Fibroblast of skin of left quadriceps (primary cell): Measurements from ENCODE around the gene USP9Y.

Source experiments
- DNase-seq, 2 experiments: peaks; one replicate each; pipeline ENCODE4 v3.0.0-alpha.2; 2013; ENCODE audit warnings: low read depth in 2 of 2

USP9Y gene

DNA sequence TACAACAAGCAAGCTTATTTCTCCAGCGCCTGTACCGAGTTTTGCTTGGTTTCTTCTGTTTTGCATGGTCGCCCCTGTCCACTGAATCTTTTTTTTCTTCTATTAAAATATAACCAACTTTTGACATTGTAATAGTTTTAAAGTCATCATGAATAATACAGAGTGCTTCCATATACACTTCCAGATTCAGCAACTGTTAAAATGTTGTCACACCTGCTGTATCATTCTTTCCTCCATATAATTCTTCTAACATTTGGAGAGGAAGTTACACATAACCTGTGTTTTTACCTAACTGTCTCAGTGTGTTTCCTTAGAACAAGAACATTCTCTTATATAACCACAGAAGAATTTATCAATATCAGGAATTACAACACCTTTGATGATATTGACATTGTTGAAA lies 83.5 kb downstream of the USP9Y start:
- DNase-seq, result no peak

DNA sequence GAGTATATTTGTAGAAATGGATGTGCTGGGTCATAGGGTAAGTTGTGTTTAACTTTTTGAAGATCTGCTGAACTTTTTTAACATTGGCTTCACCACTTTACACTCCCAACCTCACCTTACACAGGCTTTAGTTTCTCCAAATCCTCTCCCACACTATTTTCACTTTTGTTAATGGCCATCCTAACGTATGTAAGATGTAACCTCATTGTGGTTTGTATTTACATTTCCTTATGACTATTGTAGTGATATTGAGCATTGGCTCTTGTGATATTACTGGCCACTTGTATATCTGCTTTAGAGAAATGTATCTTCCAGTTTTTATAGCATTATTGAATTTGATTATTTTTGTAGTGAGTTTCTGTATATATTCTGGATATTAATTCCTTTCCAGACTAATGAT lies 93.0 kb downstream of the USP9Y start:
- no peak for DNase-seq

DNA sequence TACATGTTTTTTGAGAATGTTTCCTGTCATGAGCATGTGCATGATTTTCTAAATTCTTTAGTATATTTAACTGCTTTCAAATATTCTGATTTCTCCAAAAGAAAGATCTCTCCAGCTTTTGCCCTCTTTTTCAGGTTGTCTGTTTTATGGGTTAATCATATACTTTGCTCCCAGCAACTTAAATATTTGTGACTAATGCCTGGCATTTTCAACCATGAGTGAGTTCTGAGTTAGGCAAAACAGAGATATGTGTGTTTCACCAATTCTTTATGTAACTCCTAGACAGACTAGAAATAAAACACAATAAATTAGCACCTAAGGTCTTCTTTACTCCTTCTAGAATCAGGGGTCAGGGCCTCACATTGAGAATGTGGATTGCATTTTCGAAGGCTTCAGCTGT lies 107.0 kb downstream of the USP9Y start:
- DNase-seq, result no peak

DNA sequence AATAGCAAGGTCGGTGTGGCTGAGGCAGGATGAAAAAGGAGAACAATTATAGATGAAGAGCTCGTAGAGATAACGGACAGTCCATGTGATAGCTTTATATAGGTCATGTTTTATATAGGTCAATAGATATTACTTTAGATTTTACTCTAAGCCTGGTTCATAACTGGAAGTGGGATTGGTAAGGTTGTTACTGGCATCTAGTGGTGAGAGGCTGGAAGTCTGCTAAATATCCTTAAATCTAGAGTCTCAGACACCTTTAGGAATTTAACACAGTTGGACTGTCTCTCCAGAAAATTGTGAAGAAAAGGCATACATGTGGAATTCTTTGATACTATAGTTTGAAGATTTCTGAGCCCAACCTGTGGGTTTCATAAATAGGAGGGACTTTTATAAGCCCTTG lies 108.0 kb downstream of the USP9Y start:
- DNase-seq, result peak; percentile 3 to 4

DNA sequence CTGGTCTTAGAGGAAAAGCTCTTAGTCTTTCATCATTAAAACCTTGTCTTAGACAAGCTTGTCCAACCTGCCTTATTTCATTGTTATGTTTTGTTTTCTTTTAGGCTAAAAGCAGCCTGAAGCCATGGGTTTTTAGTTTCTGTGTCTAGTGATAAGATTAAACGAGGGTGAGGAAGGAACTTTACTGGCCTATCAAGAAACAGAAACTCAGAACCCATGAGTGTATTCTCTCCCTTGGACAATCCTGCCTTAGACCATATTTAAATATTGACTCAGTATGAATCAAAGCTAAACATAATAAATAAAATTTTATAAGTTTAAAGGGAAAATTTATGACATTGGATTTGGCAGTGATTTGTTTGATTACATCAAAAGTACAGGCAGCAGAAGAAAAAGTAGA lies 122.4 kb downstream of the USP9Y start:
- no peak for DNase-seq

DNA sequence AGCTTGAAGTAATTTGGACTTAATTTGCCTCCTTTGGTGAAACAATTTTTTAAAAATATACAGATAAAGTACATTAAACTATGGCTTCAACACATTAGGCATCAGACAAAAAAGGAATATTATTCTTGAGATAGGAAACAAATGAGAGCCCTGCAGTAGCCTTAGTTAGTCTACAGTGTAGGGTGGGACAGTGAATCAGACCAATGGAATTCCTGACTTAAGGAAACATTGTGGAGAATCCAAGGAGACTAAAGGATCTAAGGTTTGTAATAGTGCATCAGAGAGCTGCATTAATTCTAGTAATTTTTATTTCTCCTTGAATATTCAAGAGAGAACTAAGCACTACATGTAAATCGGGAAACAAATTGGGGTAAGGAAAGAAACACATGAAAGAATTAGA lies 125.8 kb downstream of the USP9Y start:
- DNase-seq, result peak; percentile 6 to 8

DNA sequence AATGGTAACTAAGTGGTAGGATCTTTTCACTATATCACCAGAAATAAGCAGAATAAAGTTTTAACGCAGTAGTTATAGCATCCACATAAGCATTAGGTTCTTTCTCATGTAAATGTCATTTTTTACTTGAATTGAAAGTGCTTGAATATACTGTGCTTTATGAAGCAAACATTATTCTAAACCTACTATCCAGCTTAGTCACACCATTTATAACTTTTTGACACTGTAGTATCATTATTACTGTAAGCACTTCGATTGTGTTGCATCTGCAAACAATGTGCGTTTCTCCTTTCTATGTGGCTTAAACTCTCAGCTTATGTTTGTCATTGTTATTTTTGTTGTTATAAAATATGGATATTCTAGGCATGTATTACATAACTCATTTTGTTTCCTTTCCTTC lies 132.3 kb downstream of the USP9Y start:
- no peak for DNase-seq

DNA sequence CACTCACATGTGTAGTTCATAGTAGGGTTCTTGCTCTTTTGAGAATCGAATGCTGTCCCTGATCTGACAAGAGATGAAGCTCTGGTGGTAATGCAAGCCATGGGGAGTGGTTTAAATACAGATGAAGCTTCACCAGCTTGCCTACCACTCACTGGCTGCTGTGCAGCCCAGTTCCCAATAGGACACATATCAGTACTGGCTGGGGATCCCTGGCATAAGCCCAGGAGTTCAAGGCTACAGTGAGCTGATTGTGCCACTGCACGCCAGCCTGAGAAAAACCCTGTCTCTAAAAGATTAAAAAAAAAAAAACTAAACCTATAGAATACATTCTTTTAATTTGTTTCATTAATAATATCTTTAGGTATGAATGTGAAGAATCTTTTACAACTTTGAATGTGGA lies 136.5 kb downstream of the USP9Y start:
- no peak for DNase-seq

DNA sequence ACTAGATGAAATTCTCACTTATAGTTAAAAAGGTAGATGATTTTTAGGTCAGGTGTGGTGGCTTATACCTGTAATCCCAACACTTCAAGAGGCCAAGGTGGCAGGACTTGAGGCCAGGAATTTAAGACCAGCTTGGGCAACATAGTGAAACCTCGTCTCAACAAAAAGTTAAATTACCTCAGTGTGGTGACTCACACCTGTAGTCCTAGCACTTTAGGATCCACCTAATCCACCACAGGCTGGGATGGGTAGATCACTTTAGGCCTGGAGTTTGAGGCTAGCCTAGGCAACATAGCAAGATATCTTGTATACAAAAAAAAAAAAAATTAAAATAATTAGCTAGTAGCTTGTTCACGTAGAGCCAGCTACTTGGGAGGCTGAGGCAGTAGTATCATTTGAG lies 140.3 kb downstream of the USP9Y start:
- DNase-seq, result no peak

DNA sequence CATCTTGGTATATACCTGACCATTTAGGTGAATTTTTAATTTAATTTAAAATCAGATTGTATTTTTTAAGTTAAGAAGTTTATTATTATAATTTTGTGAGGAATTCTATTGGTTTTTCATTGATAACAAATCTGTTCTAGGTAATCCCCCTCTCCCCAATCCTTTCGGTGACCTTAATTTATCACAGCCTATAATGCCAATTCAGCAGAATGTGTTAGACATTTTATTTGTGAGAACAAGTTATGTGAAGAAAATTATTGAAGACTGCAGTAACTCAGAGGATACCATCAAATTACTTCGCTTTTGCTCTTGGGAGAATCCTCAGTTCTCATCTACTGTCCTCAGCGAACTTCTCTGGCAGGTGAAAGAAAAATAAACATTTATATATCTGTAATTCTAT lies 145.8 kb downstream of the USP9Y start:
- no peak for DNase-seq

DNA sequence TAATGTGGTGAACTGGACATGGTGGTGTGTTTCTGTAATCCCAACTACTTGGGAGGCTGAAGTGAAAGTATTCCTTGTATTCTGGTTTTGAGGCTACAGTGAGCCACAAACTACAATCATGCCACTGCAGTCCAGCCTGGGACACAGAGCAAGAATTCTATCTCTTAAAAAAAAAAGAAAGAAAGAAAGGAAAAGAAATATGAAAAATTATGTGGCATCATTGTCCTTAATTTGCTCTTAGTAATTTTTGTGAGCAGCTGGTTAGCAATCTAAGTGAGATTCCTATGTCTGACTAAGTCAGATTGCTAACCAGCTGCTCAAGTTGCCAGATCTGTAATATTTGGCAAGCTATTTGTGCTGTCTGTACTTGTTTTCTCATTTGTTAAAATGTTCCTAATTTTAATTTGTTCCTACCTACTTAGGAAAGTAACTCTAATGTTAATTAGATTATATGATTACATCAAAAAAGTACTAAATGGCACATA lies 154.8 kb downstream of the USP9Y start:
- DNase-seq, result peak; percentile 2

DNA sequence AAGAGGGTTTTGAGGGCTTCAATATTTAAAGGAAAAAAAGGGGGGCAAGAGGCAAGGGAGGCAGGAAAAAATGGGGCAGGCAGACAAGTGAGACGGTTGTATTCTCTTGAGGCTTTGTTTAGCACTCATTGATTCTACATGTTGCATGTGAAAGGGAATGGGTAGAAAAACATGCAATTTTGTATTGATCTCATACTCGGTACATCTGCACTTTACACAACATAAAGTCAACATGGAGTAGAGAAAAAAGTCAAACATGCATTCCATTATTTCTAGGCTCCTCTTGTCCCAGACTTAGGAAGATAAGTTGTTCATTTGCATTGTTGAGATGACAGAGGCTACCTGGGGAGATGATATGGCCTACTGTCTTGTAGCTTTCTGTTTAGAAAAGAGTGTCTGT lies 166.9 kb downstream of the USP9Y start:
- DNase-seq, result no peak

DNA sequence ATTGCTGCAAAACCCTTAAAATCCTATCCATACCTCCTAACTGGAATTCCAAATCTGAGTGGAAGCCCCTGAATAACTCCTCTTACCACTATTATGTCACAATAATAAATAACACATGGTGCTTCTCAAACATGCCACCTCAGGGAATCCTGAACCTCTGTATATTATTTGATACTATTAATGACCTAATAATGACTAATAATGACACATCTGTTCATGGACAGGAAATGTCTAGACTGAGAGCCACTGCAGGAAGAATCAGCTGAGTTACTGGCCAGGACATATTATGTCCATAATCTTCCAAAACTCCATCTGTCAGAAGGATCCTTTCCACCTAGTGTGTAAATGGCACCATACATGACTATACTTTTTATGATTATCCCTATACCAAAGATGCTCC lies 195.9 kb downstream of the USP9Y start:
- no peak for DNase-seq

DNA sequence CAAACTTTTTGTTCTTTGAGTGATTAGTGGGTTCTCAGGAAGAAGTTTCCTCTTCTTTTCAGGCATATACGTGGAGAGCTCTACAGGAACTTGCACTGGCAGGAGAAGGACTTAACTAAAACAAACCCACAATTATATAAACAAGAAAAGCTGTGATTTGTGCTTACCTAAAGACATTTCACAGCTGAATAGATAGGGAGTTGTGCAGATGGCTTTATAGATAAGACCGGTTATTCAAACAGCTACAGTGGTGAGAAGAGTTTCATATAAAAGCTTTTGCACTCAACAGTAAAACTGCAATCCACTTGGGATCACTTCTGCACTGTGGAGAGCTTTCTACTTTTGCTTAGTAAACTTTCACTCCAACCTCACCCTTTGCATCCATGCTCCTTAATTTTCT lies 197.6 kb downstream of the USP9Y start:
- DNase-seq, result no peak

DNA sequence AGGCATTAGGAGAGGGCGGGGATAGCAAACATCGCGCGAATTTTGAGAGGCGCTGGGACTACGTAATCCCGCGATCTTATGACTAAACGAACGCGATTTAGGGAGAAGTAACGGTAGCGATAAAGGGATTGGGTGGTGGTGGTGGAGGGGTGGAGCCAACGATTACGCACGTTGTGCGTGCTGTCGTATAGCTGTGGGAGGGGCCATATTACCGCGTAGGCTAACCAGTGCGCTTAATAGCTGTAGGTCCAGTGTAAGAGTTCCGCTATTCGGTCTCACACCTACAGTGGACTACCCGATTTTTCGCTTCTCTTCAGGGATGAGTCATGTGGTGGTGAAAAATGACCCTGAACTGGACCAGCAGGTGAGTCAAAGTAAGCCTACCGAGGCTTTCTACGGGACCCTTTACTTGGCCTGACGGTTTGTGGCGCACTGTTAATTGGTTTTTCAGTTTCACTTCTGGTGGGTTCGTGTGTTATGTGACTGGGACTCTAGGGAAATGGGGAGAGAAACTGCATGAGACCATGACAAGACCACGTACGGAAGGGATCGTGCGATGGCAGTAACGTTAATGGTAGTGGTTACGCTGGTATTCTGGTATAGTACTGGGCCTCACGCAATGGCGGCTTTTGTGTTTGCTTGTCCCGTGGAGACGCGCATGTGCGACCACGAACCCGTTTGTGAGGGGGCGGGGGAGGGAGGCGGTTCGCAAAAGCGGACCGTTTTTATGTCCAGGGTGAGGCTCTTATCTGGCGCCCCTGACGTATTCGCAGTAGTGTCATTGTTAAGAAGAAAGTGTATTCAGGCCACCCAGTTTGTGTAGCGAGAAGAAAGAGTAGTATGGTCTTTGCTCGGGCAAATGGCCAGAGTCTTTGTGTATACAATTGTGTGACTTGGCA lies 203.8 kb downstream of the USP9Y start, which contains the start of gene DDX3Y:
DDX3Y (plus strand) TSS at position 251 of the 899 bp plus-strand sequence; CDS start at position 320, 69 bp downstream.
- peak; percentile 84 to 89 for DNase-seq

DNA sequence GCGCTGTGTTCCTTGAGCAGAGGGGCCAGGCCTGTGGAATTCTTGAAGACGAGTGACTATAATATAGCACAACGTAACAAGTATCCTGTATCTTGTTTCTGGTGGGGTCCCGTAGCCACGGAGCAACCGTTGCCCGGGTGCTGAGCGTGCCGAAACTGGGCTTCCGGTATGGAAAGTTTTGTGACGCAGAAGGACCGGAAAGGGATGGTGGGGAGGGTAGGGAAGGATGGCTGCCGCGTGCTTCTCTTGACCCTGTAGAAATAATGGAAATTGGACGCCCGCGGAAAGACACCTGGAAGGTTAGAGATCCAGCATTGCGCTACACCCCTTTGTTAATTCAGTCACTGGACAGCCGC lies 204.5 kb downstream of the USP9Y start:
- peak in 1 of 2 experiments; percentile 42 for DNase-seq

DNA sequence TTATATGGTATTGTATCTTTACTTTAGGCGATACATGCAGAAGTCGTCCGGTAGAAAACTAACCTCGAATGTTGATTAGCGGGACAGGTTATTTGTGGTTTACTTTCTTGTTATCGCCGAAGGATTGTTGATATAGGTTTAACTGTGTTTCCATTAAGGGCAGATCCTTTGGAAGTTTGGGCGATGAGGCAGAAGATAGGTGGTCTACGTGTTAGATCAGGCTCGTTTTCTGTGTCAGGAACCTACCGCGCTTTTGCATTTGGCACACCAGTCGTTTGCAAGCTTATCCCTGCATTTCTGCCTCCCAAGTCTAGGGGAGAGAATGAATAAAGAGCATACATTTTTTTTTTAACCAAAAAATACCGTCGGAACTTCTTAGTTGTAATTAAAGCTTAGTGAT lies 204.9 kb downstream of the USP9Y start:
- DNase-seq, result no peak
